Sigmoid colon (tissue), 7 donors: ENCODE results near the gene RBBP8. TPM values are rescaled to one million over a fixed set of nuclear protein-coding genes. Genes with fewer than 3 reads are reported as not detected.

ENCODE experiments used
- DNase-seq: peaks from one replicate; pipeline ENCODE4 v3.0.0-alpha.2; 2019
- H3K27ac ChIP-seq, 4 donors: fragments of 200-600 bp; sonication (generic); one replicate each; pipeline ENCODE4 v1.5.1; 2016 to 2019; ENCODE audit warnings: mild to moderate bottlenecking in 1 of 4
- H3K27me3 ChIP-seq, 3 donors: fragments of 200-600 bp; sonication (generic); one replicate each; pipeline ENCODE4 v1.5.1; 2019; ENCODE audit warnings: mild to moderate bottlenecking in 1 of 3
- H3K36me3 ChIP-seq, 4 donors: fragments of 200-600 bp; sonication (generic); one replicate each; pipeline ENCODE4 v1.5.1; 2016 to 2019
- H3K4me1 ChIP-seq, 4 donors: fragments of 200-600 bp; sonication (generic); one replicate each; pipeline ENCODE4 v1.5.1; 2017 to 2019
- H3K4me3 ChIP-seq, 4 donors: fragments of 200-600 bp; sonication (generic); one replicate each; pipeline ENCODE4 v1.5.1; 2017 to 2019; ENCODE audit warnings: mild to moderate bottlenecking in 2 of 4, moderate library complexity in 1 of 4
- H3K9me3 ChIP-seq, 4 donors: fragments of 200-600 bp in 3 of 4; sonication (generic) in 3 of 4; one replicate each; pipeline versions ENCODE4 v1.5.1 to v1.6.1; 2013 to 2019
- EP300 ChIP-seq, 4 donors: sonication (generic); formaldehyde crosslinking; IDR thresholded peaks; one replicate each; pipeline ENCODE4 v1.6.1; 2017; ENCODE audit warnings: antibody characterized with exemption in 4 of 4
- POLR2A ChIP-seq, 2 donors: fragments of 450-650 bp; IDR thresholded peaks; one replicate each; pipeline ENCODE4 v1.6.1; 2016; ENCODE audit warnings: antibody characterized with exemption in 2 of 2, mild to moderate bottlenecking in 2 of 2, moderate library complexity in 2 of 2
- POLR2AphosphoS5 ChIP-seq, 4 donors: sonication (generic); formaldehyde crosslinking; IDR thresholded peaks; one replicate each; pipeline ENCODE4 v1.6.1; 2017; ENCODE audit warnings: antibody characterized with exemption in 4 of 4
- WGBS, 2 donors: extraction: QIAGEN DNeasy Blood & Tissue Kit; methylation state at CpG; one replicate each; pipeline ENCODE4 v1.1.7; 2013; 5-methylcytosine and 5-hydroxymethylcytosine counted together
- intact Hi-C: fragments of 100-400 bp; cut with DNase I; formaldehyde crosslinking; loops from one replicate; pipeline ENCODE4 v1.15.1; 2023
- polyA plus RNA-seq, 3 donors: library from polyadenylated mRNA; stranded (reverse); fragments of 200-250 nt; gene quantifications; one replicate each; pipeline ENCODE4 v1.2.3, GENCODE V29; 2013
- total RNA-seq, 4 donors: library from RNA; depleted of rRNA; stranded (reverse); fragments of >200 nt; gene quantifications; one replicate each; pipeline ENCODE4 v1.1.0, GENCODE V29; 2016
- TF ChIP-seq, protein P1 (sequence below), 4 experiments: fragments of 450-650 bp in 3 of 4; fragments of 200-600 bp in 1 of 4; IDR thresholded peaks; one replicate each; pipeline ENCODE4 v1.5.1; 2016 to 2019; ENCODE audit warnings: antibody characterized with exemption in 4 of 4, mild to moderate bottlenecking in 3 of 4, moderate library complexity in 2 of 4
- donor health status: healthy with polysubstance abuse.
- donor health status: Bipolar disorder and iron deficiency.
- donor health status: healthy.

Gene RBBP8
- total and polyA plus RNA-seq, 7 donors = 10.3 to 30.7 (median 22.7) TPM

DNA sequence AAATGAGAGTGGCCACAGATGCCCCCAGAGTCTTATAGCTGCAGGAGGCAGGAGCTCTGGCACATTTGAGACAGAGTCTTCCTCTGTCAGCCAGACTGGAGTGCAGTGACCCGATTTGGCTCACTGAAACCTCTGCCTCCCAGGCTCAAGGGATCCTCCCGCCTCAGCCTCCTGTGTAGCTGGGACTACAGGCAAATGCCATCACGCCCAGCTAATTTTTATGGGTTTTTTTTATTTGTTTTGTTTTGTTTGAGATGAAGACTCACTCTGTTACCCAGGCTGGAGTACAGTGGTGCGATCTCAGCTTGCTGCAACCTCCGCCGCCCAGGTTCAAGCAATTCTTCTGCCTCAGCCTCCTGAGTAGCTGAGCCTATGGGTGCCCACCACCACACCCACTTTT is 121.4 kb downstream of the RBBP8 start:
- intact Hi-C loops = no loop called here
- Histone ChIP-seq H3K27me3 (no peaks in the 10 kb centered on the region), H3K4me3 (no peak overlapping the region), H3K27ac (no peak overlapping the region), H3K9me3 (no peaks in the 10 kb centered on the region), H3K36me3 (no peaks in the 10 kb centered on the region), H3K4me1 (peaks cover 0 to 7% (median 3%) of the 10 kb centered on the region in 4 donors)
- DNase-seq = no peak
- 71 to 86% methylated on average over 6 of the region's 6 CpGs for WGBS, 2 donors
- TF ChIP-seq POLR2AphosphoS5 (IDR thresholded peaks at IDR 0.05) = no peak
- TF ChIP-seq POLR2A (IDR thresholded peaks at IDR 0.05) = no peak
- TF ChIP-seq, protein P1, sequence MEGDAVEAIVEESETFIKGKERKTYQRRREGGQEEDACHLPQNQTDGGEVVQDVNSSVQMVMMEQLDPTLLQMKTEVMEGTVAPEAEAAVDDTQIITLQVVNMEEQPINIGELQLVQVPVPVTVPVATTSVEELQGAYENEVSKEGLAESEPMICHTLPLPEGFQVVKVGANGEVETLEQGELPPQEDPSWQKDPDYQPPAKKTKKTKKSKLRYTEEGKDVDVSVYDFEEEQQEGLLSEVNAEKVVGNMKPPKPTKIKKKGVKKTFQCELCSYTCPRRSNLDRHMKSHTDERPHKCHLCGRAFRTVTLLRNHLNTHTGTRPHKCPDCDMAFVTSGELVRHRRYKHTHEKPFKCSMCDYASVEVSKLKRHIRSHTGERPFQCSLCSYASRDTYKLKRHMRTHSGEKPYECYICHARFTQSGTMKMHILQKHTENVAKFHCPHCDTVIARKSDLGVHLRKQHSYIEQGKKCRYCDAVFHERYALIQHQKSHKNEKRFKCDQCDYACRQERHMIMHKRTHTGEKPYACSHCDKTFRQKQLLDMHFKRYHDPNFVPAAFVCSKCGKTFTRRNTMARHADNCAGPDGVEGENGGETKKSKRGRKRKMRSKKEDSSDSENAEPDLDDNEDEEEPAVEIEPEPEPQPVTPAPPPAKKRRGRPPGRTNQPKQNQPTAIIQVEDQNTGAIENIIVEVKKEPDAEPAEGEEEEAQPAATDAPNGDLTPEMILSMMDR (IDR thresholded peaks at IDR 0.05) = no peak
- no peak for TF ChIP-seq EP300 (IDR thresholded peaks at IDR 0.05)

DNA sequence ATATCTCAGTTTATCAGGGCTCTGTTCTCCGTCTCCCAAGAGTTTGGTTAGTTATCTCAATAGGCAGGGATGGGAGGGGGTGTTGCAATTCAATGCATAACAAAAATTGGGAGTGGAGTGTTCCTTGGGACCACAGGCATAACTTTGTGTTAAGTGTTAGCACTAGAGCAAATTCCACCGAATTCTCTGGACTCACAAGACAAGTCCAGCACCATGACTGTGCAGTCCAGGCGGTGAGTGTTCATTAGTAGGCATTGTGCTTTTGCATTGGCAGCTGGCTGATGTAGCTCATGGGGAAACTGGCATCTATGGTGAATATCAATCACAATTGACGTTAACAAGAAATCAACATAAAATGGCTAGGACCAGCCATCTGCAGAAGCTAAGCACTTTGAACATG is 123.2 kb downstream of the RBBP8 start:
- intact Hi-C loops = no loop called here
- Histone ChIP-seq H3K36me3 (no peaks in the 10 kb centered on the region), H3K27me3 (no peaks in the 10 kb centered on the region), H3K4me1 (peaks cover 0 to 7% (median 3%) of the 10 kb centered on the region in 4 donors), H3K4me3 (no peak overlapping the region), H3K9me3 (no peaks in the 10 kb centered on the region), H3K27ac (no peak overlapping the region)
- DNase-seq = no peak
- WGBS, 2 donors = 87 to 93% methylated on average over 4 of the region's 4 CpGs
- TF ChIP-seq POLR2A (IDR thresholded peaks at IDR 0.05) = no peak

- DNase-seq = no peak
- TF ChIP-seq EP300 (IDR thresholded peaks at IDR 0.05) (no peak), POLR2AphosphoS5 (IDR thresholded peaks at IDR 0.05) (no peak), POLR2A (IDR thresholded peaks at IDR 0.05) (no peak)
- TF ChIP-seq, protein P1 (IDR thresholded peaks at IDR 0.05) = no peak
- no peaks in the 10 kb centered on the region for H3K27me3 ChIP-seq
- no peaks in the 10 kb centered on the region for H3K36me3 ChIP-seq
- peaks cover 0 to 7% (median 3%) of the 10 kb centered on the region in 4 donors for H3K4me1 ChIP-seq
- intact Hi-C loops = no loop called here
- H3K4me3 ChIP-seq = no peak overlapping the region
- no peak overlapping the region for H3K27ac ChIP-seq
- 95 to 97% methylated on average over 2 of the region's 2 CpGs for WGBS, 2 donors
- no peaks in the 10 kb centered on the region for H3K9me3 ChIP-seq
Measured at GRCh38 chr18:23057096-23057495, 124.0 kb downstream of the RBBP8 start.

DNA sequence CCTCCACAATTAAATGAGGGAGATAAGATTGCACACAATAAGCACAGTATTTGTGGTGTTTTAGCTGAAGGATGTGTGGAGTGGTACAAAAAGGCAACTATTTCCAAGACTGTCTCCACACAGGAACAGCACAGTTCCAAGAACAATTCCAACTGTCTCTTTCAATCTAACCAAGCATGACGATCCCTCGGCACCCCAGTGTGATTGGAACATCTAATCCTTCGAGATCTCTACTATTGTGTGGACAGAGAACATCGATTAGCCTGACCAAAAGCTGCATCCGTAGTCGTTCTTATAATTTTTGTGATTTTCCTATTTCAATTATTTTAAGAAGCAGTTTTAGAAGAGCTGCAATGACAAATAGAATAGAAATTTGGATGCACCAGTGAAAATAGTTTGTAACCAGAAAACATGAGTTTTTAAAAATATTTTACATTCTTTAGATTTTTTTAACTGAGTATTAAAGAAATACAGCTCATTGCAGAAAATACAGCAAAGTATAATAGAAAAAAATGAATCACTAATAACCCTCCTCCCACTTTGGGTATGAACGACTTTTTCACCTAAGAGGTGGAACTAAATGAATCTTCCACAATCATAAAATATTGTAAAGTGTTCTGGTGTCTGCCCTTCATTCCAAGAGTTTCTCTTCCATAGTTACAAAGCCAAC is 125.8 kb downstream of the RBBP8 start:
- intact Hi-C loops = no loop called here
- Histone ChIP-seq H3K27ac (no peak overlapping the region), H3K36me3 (no peaks in the 10 kb centered on the region), H3K4me1 (peaks cover 0 to 4% (median under 1%) of the 10 kb centered on the region in 4 donors), H3K9me3 (no peaks in the 10 kb centered on the region), H3K4me3 (no peak overlapping the region), H3K27me3 (no peaks in the 10 kb centered on the region)
- no peak for DNase-seq
- TF ChIP-seq EP300 (IDR thresholded peaks at IDR 0.05) (no peak), POLR2AphosphoS5 (IDR thresholded peaks at IDR 0.05) (no peak), POLR2A (IDR thresholded peaks at IDR 0.05) (no peak)
- TF ChIP-seq, protein P1 (IDR thresholded peaks at IDR 0.05) = no peak
- 88 to 89% methylated on average over 7 of the region's 7 CpGs for WGBS, 2 donors

- WGBS, 2 donors = 74 to 80% methylated on average over 9 of the region's 9 CpGs
- intact Hi-C loops = no loop called here
- no peaks in the 10 kb centered on the region for H3K27me3 ChIP-seq
- no peaks in the 10 kb centered on the region for H3K9me3 ChIP-seq
- DNase-seq = no peak
- H3K4me1 ChIP-seq = no peaks in the 10 kb centered on the region
- H3K4me3 ChIP-seq = no peak overlapping the region
- H3K27ac ChIP-seq = no peak overlapping the region
- TF ChIP-seq POLR2A (IDR thresholded peaks at IDR 0.05) (no peak), EP300 (IDR thresholded peaks at IDR 0.05) (no peak), POLR2AphosphoS5 (IDR thresholded peaks at IDR 0.05) (no peak)
- TF ChIP-seq, protein P1 (IDR thresholded peaks at IDR 0.05) = no peak
- no peaks in the 10 kb centered on the region for H3K36me3 ChIP-seq
Measured at GRCh38 chr18:23059541-23060465, 126.7 kb downstream of the RBBP8 start.
